ENCODE measurements around the gene LRRC75B. TPM values are rescaled to one million over a fixed set of nuclear protein-coding genes. Genes with fewer than 3 reads are reported as not detected.

The LRRC75B gene
- total and polyA plus RNA-seq, 9 of the 15 experiments (the other 6 are each of a cell fraction or from before 2014, with no cell fraction given) = 0.10 to 2.8 (median 1.0) TPM; not detected in 1

DNA sequence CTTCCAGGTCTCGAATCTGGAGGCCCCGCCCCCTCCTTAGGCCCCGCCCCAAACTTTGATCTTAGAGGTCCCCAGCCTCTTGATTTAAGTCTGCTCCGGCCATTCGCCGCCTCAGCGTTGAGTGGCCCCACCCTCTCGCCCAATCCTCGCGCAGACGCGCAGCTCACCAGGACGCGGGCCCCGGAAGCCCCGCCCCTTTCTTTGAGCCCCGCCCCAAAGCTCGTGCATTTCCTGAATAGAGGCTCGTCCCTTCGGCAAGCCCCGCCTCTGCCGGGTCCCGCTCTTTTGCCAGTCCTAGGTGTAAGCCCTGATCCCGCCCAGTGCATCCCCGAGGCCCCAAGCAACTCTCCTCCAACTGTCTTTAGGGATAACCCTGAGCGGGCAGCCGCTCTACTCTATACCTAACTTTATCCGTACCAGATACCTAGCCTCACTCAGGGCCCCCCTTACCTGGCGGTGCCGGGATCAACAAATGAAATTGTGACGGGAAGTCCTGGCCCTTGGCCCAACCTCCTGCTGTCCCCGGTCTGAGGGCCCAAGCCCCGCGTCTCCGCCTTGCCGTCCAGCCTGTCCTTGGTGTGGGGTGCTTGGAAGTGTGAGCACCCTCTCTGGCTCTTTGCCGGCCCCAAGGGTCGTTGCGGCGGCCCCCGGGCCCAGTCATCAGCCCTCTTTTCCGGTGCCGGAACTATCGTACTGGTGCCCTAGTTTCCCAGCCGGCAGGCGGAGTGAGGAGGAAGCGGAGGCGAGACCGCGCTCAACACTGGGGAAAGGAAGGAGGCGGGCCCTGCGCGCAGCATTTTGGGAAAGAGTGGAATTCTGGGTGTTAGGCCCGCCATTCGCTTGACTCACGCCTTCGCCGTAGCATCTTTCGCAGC lies 37.5 kb downstream of the LRRC75B start, which contains the start of gene SNRPD3:
Gene SNRPD3, plus strand, starts transcription at position 835 of the 875 bp plus-strand sequence. CDS start 1,676 bp downstream, outside the sequence.
- in situ Hi-C loops (cut with MboI) (no loop called here), intact Hi-C loops (cut with micrococcal nuclease) (no loop called here)
- TF ChIP-seq ZNF830 (CRISPR knock-in tag; IDR thresholded peaks at IDR 0.05) (0 out of 2 replicates have a peak, but pooled peaks have one; percentile 26), SAP30 (IDR thresholded peaks at IDR 0.05; ENCODE audit: borderline replicate concordance, insufficient read depth, low read depth, low read length, poor library complexity, severe bottlenecking) (no peak), FOS (IDR thresholded peaks at IDR 0.05; ENCODE audit: extremely low read depth, insufficient read length) (peak; percentile 58), CREM (IDR thresholded peaks at IDR 0.05; ENCODE audit: low read depth) (peak; percentile 67), ZZZ3 (IDR thresholded peaks at IDR 0.05) (peak; percentile 61; the same call in 1 of the 2 replicates), ZC3H4 (CRISPR knock-in tag; IDR thresholded peaks at IDR 0.05; ENCODE audit: borderline replicate concordance) (no peak), ZNF41 (CRISPR knock-in tag; conservative IDR thresholded peaks at IDR 0.05) (0 out of 2 replicates have a peak, but pooled peaks have one; percentile 4), FOXP1 (CRISPR knock-in tag; IDR thresholded peaks at IDR 0.05) (no peak), HOXB6 (CRISPR knock-in tag; IDR thresholded peaks at IDR 0.05; ENCODE audit: borderline replicate concordance) (no peak), EGR1 (conservative IDR thresholded peaks at IDR 0.05) (peak; percentile 84), NCOA1 (IDR thresholded peaks at IDR 0.05; ENCODE audit: low read depth) (peak; percentile 97)
- TF ChIP-seq, protein P1, sequence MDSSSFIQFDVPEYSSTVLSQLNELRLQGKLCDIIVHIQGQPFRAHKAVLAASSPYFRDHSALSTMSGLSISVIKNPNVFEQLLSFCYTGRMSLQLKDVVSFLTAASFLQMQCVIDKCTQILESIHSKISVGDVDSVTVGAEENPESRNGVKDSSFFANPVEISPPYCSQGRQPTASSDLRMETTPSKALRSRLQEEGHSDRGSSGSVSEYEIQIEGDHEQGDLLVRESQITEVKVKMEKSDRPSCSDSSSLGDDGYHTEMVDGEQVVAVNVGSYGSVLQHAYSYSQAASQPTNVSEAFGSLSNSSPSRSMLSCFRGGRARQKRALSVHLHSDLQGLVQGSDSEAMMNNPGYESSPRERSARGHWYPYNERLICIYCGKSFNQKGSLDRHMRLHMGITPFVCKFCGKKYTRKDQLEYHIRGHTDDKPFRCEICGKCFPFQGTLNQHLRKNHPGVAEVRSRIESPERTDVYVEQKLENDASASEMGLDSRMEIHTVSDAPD (CRISPR knock-in tag; IDR thresholded peaks at IDR 0.05) = no peak
- TF ChIP-seq, protein P2, sequence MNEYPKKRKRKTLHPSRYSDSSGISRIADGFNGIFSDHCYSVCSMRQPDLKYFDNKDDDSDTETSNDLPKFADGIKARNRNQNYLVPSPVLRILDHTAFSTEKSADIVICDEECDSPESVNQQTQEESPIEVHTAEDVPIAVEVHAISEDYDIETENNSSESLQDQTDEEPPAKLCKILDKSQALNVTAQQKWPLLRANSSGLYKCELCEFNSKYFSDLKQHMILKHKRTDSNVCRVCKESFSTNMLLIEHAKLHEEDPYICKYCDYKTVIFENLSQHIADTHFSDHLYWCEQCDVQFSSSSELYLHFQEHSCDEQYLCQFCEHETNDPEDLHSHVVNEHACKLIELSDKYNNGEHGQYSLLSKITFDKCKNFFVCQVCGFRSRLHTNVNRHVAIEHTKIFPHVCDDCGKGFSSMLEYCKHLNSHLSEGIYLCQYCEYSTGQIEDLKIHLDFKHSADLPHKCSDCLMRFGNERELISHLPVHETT (CRISPR knock-in tag; conservative IDR thresholded peaks at IDR 0.05 in 1 of 2, IDR thresholded peaks at IDR 0.05 in 1 of 2) = peak in 1 of 2 experiments; percentile 94; a peak in 2 of 4 replicates
- TF ChIP-seq, protein P3, sequence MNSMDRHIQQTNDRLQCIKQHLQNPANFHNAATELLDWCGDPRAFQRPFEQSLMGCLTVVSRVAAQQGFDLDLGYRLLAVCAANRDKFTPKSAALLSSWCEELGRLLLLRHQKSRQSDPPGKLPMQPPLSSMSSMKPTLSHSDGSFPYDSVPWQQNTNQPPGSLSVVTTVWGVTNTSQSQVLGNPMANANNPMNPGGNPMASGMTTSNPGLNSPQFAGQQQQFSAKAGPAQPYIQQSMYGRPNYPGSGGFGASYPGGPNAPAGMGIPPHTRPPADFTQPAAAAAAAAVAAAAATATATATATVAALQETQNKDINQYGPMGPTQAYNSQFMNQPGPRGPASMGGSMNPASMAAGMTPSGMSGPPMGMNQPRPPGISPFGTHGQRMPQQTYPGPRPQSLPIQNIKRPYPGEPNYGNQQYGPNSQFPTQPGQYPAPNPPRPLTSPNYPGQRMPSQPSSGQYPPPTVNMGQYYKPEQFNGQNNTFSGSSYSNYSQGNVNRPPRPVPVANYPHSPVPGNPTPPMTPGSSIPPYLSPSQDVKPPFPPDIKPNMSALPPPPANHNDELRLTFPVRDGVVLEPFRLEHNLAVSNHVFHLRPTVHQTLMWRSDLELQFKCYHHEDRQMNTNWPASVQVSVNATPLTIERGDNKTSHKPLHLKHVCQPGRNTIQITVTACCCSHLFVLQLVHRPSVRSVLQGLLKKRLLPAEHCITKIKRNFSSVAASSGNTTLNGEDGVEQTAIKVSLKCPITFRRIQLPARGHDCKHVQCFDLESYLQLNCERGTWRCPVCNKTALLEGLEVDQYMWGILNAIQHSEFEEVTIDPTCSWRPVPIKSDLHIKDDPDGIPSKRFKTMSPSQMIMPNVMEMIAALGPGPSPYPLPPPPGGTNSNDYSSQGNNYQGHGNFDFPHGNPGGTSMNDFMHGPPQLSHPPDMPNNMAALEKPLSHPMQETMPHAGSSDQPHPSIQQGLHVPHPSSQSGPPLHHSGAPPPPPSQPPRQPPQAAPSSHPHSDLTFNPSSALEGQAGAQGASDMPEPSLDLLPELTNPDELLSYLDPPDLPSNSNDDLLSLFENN (IDR thresholded peaks at IDR 0.05; ENCODE audit: low read depth in 2 of 2, low read length in 2 of 2) = peak in 1 of 2 experiments; percentile 40; a peak in 1 of 4 replicates

More for the DNA sequence above, 37.5 kb downstream of the LRRC75B start, which contains the start of gene SNRPD3:
- under 1% methylated on average over 36 of the region's 59 CpGs for WGBS (ENCODE audit: insufficient coverage, low coverage, missing lambda C conversion rate)
- ChIA-PET POLR2A (interaction anchor here (0.6 to 2.4 kb wide), 13 partner anchors 8 to 1385 kb away, joined by 3 to 13 read pairs (median 3); no protein-coding TSS in a partner anchor), CTCF (ENCODE audit: low intra/inter-chr PET ratio) (no interaction called here)
- peak; percentile 92 for FAIRE-seq
- ATAC-seq = peak; percentile 92
- peak within 1 kb of the TSS; percentile 59 for H3K4me3 ChIP-seq
- H3K4me1 ChIP-seq (replicated peaks in 1 of 2; ENCODE audit: control insufficient read depth in 2 of 2, insufficient read depth in 2 of 2, low read length in 2 of 2) = peaks cover 22% of the 10 kb centered on the region in 2 experiments; a peak in 4 of 5 replicates
- peaks cover 17% of the 10 kb centered on the region; the same call in 1 of the 2 replicates for H4K20me1 ChIP-seq (replicated peaks; ENCODE audit: control insufficient read depth, insufficient read depth, low read length)
- peaks cover 48% of the 10 kb centered on the region for H3K36me3 ChIP-seq (ENCODE audit: control insufficient read depth, insufficient read depth, low read length)
- no peaks in the 10 kb centered on the region for H3K27me3 ChIP-seq (ENCODE audit: control insufficient read depth in 2 of 2, insufficient read depth in 2 of 2, low read length in 2 of 2)
- H3K9ac ChIP-seq (ENCODE audit: insufficient read depth in 1 of 2, low read depth in 2 of 2, low read length in 2 of 2) = peak within 1 kb of the TSS; percentile 93 to 99
- peak within 1 kb of the TSS; percentile 99 for H3K4me2 ChIP-seq (ENCODE audit: insufficient read depth, low read length)
- H3K27ac ChIP-seq (ENCODE audit: extremely low read depth, low read depth, low read length) = peak within 1 kb of the TSS; percentile 93
- no peaks in the 10 kb centered on the region for H3K9me1 ChIP-seq (ENCODE audit: control insufficient read depth, insufficient read depth, low read length)
- DNase-seq (ENCODE audit: extremely low read depth in 1 of 4, low spot score in 3 of 4) = peak; percentile 94 to 98 (median 96)
- H3K9me3 ChIP-seq (replicated peaks; ENCODE audit: control insufficient read depth, insufficient read depth, low read depth, low read length) = no peaks in the 10 kb centered on the region
- peaks cover 87% of the 10 kb centered on the region for H3K79me2 ChIP-seq (ENCODE audit: control insufficient read depth, insufficient read depth, low read length)
- peak within 1 kb of the TSS; percentile 90 for H2AFZ ChIP-seq (ENCODE audit: low read depth, low read length)
- BruUV-seq (replicated peaks) = no TSS peak
